GM21825 (cell line): Measurements from ENCODE around the gene PRKCZ.

Source experiments
- ATAC-seq: cut with Tn5 transposase; IDR thresholded peaks from one replicate; pipeline ENCODE4 v1.9.1; 2021; ENCODE audit warnings: mild to moderate bottlenecking, moderate library complexity; ENCODE audit not compliant: unreplicated experiment

PRKCZ gene

DNA sequence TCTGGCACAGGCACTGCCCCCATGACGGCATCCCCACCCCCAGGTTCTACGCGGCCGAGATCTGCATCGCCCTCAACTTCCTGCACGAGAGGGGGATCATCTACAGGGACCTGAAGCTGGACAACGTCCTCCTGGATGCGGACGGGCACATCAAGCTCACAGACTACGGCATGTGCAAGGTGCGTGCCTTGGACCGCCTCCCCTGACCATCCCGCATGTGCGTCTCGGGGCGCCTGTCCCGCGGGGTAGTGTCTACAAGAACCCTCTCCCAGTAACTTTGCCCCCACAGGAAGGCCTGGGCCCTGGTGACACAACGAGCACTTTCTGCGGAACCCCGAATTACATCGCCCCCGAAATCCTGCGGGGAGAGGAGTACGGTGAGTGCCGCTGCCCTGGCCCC, 121.8 kb downstream of the PRKCZ start:
- no peak for ATAC-seq

DNA sequence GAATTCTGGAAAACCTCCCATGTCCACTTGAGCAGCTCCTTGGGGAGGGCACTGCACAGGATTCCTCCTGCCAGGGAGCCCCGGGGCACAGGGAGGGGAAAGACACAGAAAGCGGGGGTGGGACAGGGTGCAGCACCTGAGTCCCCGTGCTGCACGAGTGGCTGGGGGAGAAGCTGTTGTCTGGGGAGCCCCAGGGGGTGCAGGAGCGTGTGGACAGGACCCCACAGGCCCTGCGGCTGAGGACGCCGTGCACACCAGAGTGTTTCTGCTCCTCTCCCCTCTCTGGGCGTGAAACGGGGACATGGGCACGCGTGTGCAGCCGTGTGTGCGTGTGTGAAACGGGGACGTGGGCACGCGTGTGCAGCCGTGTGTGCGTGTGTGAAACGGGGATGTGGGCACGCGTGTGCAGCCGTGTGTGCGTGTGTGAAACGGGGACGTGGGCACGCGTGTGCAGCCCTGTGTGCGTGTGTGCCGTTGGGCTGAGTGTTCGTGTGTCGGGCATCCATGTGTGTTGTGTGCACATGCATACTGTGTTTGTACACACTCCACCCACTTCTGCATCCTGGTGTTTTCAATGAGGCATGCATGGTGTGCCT, 122.4 kb downstream of the PRKCZ start:
- ATAC-seq = no peak

DNA sequence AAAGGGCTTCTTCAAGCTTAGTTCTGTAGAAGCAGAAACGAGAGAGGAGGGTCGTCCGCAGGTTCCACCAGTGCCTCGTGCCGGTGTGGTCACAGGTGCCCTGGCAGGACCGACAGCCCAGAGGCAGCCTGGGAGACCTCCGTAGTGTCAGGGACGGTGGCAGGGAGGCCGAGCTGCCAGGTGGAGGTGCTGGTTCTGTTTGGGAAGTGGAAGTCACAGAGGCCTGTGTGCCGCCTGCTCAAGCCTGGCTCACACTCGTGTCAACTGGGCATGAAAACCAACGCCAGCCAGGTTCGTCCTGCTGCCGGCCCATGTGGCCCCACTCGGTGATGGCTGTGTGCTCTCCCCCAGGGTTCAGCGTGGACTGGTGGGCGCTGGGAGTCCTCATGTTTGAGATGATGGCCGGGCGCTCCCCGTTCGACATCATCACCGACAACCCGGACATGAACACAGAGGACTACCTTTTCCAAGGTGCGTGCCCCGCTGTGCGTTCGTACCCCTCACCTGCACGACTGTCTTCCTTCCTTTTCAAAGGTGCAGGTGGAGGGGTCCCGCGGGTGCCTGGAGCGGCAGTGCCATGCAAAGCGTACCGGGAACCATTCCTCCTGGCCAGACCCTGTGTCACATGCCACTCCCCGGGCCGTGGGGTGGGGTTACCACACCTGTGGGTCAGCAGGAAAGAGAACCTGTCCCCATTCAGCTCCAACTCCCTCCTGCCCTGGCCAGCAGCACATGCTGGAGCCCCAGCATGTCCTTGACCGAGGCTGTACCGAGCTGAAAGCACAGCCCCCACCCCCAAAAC, 123.5 kb downstream of the PRKCZ start:
- no peak for ATAC-seq

DNA sequence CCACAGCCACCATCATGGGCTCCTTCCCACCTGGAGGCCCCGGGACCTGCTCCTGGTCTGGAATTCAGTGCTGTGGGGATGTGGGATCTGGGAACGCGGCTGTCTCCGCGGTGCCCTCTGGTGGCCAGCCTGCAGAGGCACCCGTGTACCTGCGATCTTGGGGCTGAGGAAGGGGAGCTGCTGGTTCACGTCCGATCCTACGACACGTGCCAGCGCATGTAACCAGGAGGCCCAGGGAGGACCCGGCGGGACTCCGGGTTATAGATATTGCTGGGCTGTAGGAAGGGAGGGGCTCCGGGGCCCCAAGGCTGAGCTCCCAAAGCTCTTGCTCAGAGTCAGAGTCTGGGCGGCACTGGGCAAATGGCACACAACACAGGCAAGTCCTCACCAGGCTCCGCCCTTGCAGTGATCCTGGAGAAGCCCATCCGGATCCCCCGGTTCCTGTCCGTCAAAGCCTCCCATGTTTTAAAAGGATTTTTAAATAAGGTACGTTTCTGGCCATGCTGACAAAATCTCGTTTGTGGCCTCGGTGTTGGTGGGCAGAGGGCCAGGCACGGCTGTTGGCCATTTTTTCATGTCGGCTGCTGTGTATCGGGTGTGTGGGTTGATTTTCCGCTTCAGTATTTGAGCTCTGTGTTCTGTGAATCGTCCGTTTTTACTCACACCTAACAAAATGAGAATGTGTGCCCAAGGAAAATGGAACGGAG, 124.3 kb downstream of the PRKCZ start:
- no peak for ATAC-seq

DNA sequence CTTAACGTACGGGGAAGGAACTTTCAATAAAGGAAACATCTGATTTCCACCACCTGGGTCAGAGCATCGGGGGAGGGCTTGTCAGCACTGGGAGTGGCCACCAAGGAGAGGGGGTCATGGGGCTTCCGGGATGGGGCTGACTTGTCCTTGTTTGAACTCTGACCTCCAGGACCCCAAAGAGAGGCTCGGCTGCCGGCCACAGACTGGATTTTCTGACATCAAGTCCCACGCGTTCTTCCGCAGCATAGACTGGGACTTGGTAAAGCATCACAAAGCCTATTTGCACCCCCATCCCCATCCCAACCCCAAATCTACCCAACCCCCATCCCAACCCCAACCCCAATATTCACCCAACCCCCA, 124.8 kb downstream of the PRKCZ start:
- ATAC-seq = no peak

DNA sequence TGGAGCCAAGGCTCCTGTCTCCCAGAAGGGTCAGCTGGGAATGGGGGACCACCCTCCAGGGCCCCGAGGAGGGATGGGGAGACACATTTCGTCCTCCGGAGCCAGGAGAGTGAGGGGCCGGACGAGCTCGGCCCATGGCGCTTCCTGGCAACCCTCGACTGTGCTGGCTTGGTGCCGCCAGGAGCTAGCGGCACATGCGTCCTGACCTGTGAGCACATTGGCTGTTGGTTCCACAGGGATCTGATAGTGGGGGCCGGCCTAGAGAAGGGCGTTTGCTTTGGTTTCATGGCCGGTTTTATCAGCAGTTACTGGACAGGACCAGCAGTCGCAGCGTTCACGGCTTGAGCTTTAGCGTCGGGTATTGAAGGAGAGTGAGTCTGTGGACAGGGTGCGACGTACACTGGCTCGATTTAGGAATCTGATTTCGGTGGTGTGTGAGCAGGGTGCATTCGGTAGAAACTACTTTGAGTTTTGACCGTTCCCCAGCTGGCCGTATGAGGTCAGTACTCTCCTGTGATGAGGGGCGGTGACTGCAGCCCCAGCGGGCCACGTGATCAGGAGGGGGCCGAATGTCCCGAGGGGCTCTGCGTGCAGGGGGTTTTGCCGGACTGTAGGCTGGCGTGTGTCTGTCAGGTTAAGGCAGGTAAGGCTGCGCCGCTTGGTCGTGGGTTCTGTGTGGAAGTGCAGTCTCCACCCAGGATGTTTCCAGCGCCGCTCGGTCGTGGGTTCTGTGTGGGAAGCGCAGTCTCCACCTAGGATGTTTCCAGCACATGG, 125.7 kb downstream of the PRKCZ start:
- no peak for ATAC-seq

DNA sequence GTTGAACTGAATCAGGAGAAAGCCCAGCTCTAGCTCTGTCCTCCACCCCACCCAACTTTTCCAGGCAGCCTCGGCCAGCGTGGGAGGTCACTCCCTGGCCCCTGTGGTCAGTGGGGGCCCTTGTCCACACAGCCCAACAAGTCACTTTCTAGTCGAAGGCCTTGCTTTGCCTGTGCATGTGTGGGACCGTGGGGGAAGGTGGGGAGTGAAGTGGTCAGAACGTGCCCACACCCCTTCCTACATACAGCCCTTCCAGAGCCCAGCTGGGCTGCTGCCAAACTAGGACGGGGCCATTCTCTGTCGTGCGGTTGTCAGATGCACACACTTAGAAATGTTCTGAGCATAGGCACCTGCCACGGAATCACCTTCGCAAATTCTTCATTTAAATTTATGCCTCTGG, 126.4 kb downstream of the PRKCZ start:
- no peak for ATAC-seq

DNA sequence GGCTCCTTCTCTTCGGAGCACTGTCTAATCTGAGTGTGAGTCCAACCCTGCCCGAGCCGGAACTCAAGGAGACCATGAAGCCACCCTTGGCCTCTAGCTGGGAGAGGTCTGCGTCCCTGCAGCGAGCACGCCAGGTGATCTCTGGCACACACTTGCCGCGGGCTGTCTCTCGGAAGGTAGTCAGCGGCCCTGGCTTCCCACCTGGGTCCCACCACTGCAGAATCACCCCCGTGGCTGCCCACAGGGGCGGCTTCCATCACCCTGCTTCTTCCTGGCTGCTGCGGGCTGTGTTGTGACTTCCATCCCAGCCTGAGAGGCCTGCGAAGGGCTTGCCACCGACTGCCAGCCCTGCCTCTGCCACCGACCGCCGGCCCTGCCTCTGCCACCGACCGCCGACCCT, 127.3 kb downstream of the PRKCZ start:
- no peak for ATAC-seq

DNA sequence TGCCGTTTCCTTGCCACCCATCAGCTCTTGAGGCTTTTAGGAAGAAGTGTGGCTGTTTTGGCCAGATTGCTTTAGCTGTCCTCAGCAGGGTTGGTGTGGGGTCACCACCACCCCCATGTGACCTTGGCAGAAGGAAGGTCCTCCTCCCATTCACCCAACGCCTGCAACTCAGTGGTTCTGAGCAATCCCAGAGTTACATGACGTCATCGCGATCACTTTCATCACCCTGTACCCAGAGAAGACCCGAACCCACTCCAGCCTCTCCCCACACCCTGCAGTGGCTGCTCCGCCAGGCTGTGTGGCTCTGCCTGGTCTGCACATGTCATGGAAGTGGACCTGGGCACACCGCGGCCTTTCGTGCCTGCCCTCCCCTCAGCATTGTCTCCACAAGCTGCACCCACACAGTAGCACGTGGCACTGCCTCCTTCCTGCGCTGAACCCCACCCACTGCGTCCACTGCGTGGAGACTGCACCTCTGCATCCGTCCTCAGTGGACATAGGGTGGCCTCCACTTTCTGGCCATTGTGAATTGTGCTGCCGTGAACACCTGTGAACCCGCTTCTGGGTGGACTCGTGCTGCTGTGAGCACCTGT, 127.8 kb downstream of the PRKCZ start:
- ATAC-seq = no peak

DNA sequence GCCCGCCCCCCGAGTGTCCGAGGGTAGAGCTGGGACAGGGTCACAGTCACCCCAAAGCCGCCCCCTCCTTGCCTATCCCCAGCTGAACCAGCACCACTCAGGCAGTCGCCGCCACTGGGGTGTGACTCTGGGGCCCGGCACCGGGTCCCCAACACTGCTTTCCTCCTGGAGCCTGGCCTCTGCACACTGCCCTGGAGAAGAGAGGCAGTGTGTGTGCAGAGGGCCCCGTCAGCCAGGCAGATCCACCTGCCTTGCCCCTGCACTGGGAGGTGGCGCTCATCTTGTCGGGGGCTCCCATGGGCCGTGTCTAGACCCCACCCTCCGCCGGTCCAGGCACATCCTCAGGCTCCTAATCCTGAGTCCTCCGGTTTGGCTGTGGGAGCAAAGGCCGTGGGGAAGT, 128.7 kb downstream of the PRKCZ start:
- ATAC-seq = no peak

DNA sequence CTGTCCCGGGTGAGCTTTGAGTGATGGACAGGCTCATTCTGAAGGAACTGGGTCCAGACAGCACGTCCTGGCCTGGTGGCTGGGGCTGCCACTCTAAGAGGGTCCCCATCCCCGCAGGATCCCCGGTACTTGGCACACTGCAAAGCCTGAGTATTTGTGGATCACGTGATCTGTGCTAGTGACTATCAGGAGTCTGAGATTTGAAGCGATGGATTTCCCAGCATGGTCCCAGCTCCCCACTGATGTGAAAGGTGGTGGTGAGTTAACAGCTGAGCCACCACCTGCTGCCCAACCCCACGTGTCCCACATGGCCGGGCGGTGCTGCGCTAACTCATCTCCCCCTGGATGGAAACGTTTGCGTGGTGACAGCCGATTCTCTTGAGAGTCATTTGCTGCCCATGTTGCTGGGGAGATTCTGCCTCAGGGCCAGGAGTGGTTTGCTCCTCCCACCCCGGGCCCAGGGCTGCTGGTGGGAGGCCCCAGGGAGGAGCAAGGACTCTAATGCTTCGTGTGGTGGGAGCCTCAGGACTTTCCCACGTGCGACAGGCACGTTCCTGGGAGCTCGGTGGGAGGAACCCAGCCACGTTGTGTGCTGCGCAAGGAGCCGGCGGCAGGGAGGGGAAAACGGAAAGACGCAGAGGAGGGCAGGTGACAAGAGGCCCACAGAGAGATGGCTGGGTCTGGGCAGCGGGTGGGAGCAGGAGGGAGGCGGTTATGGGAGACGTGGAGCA, 129.2 kb downstream of the PRKCZ start:
- no peak for ATAC-seq

DNA sequence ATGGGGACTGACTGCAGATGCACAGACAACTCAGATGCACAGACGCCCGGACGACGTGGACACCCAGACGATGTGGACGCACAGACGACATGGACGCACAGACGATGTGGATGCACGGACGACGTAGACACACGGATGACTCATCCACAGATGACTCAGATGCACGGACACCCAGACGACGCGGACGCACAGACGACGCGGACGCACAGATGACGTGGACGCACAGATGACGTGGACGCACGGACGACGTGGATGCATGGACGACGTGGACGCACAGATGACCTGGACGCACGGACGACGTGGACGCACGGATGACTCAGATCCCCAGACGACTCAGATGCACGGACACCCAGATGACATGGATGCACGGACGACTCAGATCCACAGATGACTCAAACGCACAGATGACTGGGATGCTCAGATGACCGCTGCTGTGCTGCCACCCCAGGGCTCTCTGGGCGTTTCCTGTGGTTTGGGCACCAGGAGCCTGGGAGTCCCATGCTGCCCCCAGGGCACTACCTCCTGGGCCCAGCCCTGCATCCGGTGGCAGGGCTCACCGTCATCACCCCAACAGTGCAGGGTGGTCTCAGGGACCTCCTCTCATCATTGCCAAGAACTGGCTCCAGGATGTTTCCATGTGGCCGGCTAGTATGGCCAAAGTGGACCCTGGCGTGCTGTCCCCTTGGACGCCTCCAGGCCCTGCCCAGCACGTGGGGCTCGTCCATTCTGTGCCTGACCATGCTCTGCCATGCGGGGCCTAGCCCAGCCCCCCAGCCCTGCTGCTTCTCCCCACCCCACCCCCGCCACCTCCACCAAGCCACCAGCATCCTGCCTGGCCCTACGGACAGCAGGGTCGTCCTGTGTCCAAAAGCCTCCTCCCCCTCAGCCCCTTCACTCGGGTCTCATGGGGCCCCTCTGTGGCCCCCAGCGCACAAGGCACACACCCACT, 130.4 kb downstream of the PRKCZ start:
- ATAC-seq = no peak

DNA sequence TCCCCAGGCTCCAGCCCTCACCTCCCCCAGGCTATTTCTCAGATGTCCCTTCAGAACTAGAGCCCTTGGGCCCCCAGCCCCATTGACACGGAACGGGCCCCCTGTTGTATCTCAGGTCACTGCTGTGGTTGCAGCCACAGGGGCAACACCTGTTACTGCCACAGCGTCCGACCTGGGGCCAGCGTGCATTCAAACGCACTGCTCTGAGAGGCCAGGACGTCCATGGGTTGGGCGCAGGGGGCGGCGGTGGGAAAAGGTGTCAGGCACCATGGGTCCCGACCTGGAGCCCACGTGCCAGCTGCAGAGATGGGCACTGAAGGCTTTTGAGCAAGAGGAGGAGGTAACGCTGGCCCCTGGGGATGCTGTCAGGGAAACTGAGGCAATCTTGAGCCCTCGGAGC, 131.1 kb downstream of the PRKCZ start:
- ATAC-seq = no peak

DNA sequence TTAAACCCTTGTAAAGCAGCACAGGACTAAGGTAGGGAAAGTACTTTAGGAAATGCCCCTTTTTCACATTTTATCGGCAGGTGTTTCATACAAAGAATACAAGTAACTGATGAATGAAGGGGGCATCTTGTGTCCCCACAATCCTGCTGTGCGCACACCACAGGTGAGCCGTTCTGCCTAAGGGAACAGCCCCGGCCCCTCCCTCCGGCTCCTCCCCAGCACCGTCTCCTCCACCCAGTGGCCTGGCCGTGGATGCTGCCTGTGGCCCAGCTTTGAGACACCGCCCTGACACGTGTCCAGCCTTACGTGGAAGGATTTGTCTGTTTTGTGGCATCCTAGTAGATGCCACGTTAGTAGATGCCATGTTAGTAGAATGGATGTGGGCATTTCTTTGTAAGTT, 131.5 kb downstream of the PRKCZ start:
- no peak for ATAC-seq

DNA sequence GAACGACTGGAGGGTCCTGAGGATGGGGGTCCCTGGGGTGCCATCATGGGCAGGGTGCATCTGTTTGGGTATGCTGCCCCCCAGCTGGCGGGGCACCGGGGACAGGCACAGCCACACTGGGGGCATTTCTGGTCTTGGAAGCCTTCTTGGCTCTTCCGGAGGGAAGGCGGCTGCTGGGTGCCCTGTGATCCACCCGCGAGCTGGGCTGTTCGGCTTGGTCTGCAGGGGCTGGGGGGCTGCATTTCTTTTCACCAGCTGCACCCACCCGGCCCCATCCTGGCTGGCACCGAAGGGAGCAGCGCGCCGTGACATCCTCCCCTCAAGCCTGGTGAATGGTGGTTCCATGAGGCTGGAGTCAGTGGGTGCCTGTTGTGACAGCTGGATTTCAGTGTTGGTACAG, 132.2 kb downstream of the PRKCZ start:
- no peak for ATAC-seq

DNA sequence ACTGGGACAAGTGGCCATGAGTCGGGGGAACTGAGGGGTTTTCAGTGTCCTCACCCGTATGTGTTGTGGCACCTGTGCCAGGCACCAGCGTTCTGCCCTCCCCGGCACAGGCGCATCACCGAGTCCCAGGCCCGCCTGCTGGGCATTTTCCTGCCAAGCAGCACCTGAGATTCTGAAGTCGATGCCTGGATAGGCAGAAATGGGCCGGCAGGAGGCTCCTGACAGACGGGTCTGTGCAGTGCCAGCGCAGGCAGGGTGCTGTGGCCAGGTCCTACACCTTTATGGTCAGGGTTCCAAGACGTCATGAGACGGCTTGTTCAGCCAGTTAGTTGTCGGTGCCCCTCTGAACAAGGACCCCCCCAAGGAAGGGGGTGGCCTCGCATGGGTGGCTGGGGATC, 133.7 kb downstream of the PRKCZ start:
- no peak for ATAC-seq

DNA sequence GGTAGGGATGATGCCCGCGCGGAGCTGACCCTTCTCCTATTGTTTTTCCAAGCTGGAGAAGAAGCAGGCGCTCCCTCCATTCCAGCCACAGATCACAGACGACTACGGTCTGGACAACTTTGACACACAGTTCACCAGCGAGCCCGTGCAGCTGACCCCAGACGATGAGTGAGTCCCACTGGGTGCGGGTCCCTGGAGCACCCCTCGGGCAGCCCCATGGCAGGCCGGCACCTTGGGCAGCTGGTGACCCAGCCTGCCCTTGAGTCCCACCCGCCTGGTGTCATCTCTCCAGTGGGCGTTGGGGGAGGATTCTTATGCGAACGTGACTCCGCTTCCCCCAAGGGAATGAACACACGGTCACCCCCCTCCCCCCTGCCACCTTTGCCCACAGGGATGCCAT, 134.3 kb downstream of the PRKCZ start:
- no peak for ATAC-seq

DNA sequence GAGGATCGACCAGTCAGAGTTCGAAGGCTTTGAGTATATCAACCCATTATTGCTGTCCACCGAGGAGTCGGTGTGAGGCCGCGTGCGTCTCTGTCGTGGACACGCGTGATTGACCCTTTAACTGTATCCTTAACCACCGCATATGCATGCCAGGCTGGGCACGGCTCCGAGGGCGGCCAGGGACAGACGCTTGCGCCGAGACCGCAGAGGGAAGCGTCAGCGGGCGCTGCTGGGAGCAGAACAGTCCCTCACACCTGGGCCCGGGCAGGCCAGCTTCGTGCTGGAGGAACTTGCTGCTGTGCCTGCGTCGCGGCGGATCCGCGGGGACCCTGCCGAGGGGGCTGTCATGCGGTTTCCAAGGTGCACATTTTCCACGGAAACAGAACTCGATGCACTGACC, 134.7 kb downstream of the PRKCZ start:
- ATAC-seq = no peak
